Ishikawa (cell line): Measurements from ENCODE around the gene BBS9.
A peak's percentile ranks its signal among the peaks of the same experiment; 100 is the strongest.

Experiments used
- CEBPB ChIP-seq: IDR thresholded peaks from 2 replicates; pipeline ENCODE4 v1.6.1; 2012
- CREB1 ChIP-seq: IDR thresholded peaks from 2 replicates; pipeline ENCODE4 v1.6.1; 2012; ENCODE audit warnings: low read depth
- EGR1 ChIP-seq: IDR thresholded peaks from 2 replicates; pipeline ENCODE4 v1.6.1; 2012
- EP300 ChIP-seq: IDR thresholded peaks from 2 replicates; pipeline ENCODE4 v1.6.1; 2012; ENCODE audit warnings: borderline replicate concordance
- FOXM1 ChIP-seq: IDR thresholded peaks from 2 replicates; pipeline ENCODE4 v1.6.1; 2012; ENCODE audit warnings: low read depth, borderline replicate concordance
- NFIC ChIP-seq: IDR thresholded peaks from 2 replicates; pipeline ENCODE4 v1.6.1; 2012
- RAD21 ChIP-seq: IDR thresholded peaks from 2 replicates; pipeline ENCODE4 v1.6.1; 2012; ENCODE audit warnings: low read depth
- TAF1 ChIP-seq: IDR thresholded peaks from 2 replicates; pipeline ENCODE4 v1.6.1; 2012; ENCODE audit warnings: low read depth, mild to moderate bottlenecking
- TCF12 ChIP-seq: IDR thresholded peaks from 2 replicates; pipeline ENCODE4 v1.6.1; 2012; ENCODE audit warnings: low read depth
- TEAD4 ChIP-seq: IDR thresholded peaks from 2 replicates; pipeline ENCODE4 v1.6.1; 2012
- YY1 ChIP-seq: IDR thresholded peaks from 2 replicates; pipeline ENCODE4 v1.6.1; 2012; ENCODE audit warnings: low read depth
- ZBTB7A ChIP-seq: IDR thresholded peaks from 2 replicates; pipeline ENCODE4 v1.6.1; 2012; ENCODE audit warnings: low read depth
- TF ChIP-seq, protein P1 (sequence below): IDR thresholded peaks from 2 replicates; pipeline ENCODE4 v1.6.1; 2012; ENCODE audit warnings: low read depth, mild to moderate bottlenecking
- TF ChIP-seq, protein P2 (sequence below): IDR thresholded peaks from 2 replicates; pipeline ENCODE4 v1.6.1; 2012

The BBS9 gene

DNA sequence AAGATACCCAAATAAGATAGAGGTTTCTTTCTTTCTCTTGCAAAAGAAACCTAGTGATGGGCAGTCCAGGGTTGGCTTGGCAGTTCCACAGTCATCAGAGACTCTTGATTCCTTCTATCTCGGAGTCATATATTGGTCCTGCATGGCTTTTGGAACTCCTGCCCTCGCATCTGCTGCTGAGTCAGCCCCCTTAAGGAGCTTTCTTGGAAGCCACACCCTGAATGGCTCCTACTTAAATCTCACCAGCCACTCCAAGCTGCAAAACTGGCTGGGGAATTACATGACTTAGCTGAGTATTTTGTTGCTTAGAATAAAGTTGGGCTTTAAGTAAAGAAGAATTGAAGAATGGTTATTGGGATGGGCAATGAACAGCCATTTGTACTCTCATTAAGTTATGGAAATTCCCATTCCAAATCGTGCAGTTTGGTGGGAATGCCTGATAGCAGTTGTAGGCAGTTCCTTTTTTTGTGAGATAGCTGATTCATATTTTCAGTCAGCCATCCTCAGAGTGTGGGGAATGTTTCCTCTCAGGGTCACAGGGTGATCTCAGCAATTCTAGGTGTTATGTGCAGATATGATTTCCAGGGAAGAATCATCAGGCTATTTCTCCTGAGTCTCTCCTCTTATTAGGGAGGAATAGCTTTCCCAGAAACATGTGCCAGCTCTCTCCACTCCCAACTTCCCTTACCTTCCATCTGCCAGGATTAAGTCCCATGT is 209.9 kb downstream of the BBS9 start:
- TF ChIP-seq TCF12 = no peak
- no peak for TF ChIP-seq YY1
- TF ChIP-seq CEBPB = no peak
- TF ChIP-seq, protein P1, sequence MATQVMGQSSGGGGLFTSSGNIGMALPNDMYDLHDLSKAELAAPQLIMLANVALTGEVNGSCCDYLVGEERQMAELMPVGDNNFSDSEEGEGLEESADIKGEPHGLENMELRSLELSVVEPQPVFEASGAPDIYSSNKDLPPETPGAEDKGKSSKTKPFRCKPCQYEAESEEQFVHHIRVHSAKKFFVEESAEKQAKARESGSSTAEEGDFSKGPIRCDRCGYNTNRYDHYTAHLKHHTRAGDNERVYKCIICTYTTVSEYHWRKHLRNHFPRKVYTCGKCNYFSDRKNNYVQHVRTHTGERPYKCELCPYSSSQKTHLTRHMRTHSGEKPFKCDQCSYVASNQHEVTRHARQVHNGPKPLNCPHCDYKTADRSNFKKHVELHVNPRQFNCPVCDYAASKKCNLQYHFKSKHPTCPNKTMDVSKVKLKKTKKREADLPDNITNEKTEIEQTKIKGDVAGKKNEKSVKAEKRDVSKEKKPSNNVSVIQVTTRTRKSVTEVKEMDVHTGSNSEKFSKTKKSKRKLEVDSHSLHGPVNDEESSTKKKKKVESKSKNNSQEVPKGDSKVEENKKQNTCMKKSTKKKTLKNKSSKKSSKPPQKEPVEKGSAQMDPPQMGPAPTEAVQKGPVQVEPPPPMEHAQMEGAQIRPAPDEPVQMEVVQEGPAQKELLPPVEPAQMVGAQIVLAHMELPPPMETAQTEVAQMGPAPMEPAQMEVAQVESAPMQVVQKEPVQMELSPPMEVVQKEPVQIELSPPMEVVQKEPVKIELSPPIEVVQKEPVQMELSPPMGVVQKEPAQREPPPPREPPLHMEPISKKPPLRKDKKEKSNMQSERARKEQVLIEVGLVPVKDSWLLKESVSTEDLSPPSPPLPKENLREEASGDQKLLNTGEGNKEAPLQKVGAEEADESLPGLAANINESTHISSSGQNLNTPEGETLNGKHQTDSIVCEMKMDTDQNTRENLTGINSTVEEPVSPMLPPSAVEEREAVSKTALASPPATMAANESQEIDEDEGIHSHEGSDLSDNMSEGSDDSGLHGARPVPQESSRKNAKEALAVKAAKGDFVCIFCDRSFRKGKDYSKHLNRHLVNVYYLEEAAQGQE = no peak
- TF ChIP-seq NFIC = no peak
- no peak for TF ChIP-seq CREB1
- TF ChIP-seq EGR1 = no peak
- no peak for TF ChIP-seq TAF1
- no peak for TF ChIP-seq RAD21
- TF ChIP-seq, protein P2, sequence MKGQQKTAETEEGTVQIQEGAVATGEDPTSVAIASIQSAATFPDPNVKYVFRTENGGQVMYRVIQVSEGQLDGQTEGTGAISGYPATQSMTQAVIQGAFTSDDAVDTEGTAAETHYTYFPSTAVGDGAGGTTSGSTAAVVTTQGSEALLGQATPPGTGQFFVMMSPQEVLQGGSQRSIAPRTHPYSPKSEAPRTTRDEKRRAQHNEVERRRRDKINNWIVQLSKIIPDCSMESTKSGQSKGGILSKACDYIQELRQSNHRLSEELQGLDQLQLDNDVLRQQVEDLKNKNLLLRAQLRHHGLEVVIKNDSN = no peak
- no peak for TF ChIP-seq EP300
- TF ChIP-seq TEAD4 = no peak

DNA sequence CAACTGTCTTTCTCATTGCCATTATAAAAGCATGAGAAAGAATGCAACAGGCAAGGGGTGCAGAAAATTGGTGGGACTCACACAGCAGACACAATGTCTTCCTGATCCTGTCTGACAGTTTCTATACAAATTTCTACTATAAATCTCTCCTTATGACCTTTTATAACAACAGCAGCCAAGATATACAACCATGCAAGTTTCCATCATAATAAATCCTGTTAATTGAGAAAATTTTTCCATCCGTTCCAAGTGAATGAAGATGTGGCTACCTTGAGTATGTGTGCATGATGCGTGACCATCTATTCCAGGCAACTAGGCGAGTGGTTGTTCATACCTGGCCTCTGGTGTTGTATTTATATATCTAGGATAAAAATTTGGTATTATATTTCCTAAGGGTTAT is 216.7 kb downstream of the BBS9 start:
- TF ChIP-seq TCF12 (peak; percentile 86), TEAD4 (peak; percentile 77), CREB1 (no peak), EP300 (peak; percentile 78), NFIC (peak; percentile 91), FOXM1 (peak; percentile 59; the same call in 1 of the 2 replicates), TAF1 (no peak), CEBPB (peak; percentile 36; the same call in 1 of the 2 replicates)

DNA sequence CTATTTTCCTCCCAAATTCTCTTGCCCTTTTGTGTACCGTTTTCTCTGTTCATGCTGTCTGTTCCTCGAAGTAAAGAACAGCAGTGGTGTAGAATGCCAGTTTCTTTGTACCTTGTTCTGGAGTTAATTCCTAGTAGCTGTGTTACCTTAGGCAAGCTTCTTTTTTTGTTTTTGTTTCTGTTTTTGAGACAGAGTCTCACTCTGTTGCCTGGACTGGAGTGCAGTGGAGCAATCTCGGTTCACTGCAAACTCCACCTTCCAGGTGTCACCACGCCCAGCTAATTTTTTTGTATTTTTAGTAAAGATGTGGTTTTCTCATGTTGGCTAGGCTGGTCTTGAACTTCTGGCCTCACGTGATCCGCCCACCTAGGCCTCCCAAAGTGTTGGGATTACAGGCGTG is 221.2 kb downstream of the BBS9 start:
- TF ChIP-seq, protein P2 = no peak
- TF ChIP-seq TAF1 (no peak), TEAD4 (no peak)

DNA sequence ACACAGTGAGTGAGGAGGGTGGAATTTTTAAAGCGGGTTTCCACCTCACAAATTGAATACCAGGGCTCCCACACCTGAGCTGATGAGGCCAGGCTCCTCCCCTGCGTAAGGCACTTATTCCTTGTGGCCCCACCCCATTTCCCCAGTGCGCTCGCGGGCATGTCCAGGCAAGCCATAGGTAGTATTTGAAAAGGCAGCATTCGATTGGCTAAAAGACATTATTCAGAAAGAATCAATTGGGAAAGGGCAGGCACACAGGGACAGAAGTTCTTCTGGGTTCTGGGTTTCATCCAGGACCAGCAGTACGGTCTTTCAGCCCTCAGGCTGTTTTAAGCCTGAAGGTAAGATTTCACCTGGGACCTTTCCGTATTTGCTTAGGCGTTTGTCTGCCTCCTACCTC is 222.3 kb downstream of the BBS9 start:
- TF ChIP-seq EGR1 (no peak), TEAD4 (no peak)

DNA sequence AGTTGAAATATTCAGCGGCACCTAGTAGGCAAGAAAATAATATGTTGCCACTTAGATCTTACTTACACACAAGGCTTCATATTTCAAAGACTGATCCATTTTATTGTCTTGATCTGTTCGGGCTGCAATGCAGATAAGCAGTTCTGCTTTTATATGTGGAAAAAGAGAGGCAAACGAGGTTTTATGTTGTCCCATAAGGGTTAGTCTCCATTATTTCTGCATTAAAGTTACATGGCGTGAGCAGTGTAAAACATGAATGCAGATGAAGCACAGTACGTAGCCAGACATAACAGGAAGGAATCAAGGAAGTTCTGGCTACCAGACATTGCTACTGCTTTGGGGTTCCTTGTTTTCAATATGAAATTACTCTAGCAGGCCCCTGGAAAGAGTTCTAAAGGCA is 224.8 kb downstream of the BBS9 start:
- TF ChIP-seq, protein P2 = no peak
- TF ChIP-seq TEAD4 = no peak
- no peak for TF ChIP-seq FOXM1
- no peak for TF ChIP-seq RAD21
- TF ChIP-seq YY1 = no peak

DNA sequence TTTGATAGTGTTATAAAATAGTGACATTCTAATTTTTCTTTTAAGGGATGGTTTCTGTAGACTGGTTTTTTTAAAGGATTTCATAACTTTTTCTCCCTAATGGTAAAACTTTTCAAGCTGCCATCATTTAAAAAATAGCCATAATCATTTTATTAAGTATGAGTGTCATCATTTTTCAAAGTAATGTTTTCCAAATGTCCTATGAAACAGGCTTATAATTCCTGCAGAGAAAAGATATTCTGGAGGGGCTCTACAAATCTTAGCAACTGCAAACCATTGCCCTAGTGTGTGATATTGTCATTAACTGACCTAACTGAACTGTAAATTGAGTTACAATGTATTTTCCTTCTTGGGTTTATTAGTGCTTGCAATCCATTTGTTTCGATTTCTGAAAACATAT is 226.0 kb downstream of the BBS9 start:
- TF ChIP-seq, protein P1 = no peak
- TF ChIP-seq TCF12 = no peak
- TF ChIP-seq CEBPB = no peak

DNA sequence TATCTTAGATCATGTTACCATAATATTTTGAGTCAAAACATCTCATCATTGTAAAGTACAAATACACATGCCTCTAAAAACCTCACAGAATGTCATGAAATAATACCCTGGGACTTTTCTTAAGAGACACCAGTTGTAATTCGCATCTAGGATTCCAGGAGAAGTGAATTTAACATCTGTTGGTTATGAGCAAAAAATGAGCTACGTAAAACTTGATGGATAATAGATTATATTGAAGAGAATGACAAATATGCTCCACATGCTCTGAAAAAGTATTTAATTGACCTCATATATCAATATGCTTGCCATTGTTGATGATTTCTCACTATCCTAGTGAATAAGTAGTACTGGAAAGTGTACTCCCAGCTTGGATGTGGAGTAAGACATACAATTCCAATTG is 227.0 kb downstream of the BBS9 start:
- no peak for TF ChIP-seq EP300

DNA sequence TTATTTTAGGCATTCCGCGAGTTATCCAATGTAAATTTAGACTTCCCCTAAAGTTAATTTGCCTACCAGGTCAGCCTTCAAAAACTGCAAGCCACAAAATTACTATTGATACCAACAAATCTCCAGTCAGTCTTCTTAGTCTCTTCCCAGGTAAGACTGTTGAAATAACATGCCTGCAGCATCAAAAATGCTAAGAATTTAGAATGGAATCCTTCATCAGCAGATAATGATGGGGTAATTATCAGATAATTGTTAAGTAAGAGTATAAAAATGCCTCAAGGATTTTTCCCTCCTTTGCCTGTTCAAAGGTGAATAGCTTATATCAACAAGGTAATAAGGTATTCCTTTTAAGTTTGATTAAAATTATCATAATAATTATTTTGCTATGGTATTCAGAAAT is 228.5 kb downstream of the BBS9 start:
- TF ChIP-seq ZBTB7A (no peak), NFIC (no peak), FOXM1 (no peak), CEBPB (no peak)
